HepG2 (cell line): ENCODE measurements around the gene KRTAP3-3. TPM values are rescaled to one million over a fixed set of nuclear protein-coding genes. Genes with fewer than 3 reads are reported as not detected.

Experiments used
- ATAC-seq: fragments of 200-7000 bp; cut with Tn5 transposase; 3 replicates; pipeline ENCODE4 v1.9.1; 2020; ENCODE audit warnings: mild to moderate bottlenecking, moderate library complexity
- BruUV-seq: library from RNA; stranded (reverse); fragments of 400-500 nt; replicated peaks from 2 replicates; lab custom pipeline; 2021; lab: Mats Ljungman, UMichigan
- CTCF ChIA-PET: fragments of 300-600 bp; formaldehyde crosslinking; extraction: SDS; loops from one replicate; lab custom pipeline; 2021; ENCODE audit warnings: low total read pairs, inconsistent platforms, low intra/inter-chr PET ratio; lab: Yijun Ruan, JAX
- POLR2A ChIA-PET: fragments of 350-600 bp; sonication (Branson Sonifier 250); formaldehyde crosslinking; loops from one replicate; lab custom pipeline; 2020; ENCODE audit warnings: antibody characterized with exemption, inconsistent platforms; lab: Yijun Ruan, JAX
- DNase-seq: peaks from one replicate; pipeline ENCODE4 v3.0.0-alpha.2; 2015; ENCODE audit warnings: low spot score
- FAIRE-seq: peaks from 3 replicates; lab custom pipeline; 2011; peaks lifted over from hg19 to GRCh38; lab: Jason Lieb, UNC
- H2AFZ ChIP-seq: one replicate; pipeline ENCODE4 v1.6.1; 2011; ENCODE audit warnings: low read length, inconsistent platforms
- H3K27ac ChIP-seq: fragments of 300-600 bp; 3 replicates; pipeline ENCODE4 v1.8.0; 2011; ENCODE audit warnings: mixed run types, mild to moderate bottlenecking, mixed read lengths, low read length, inconsistent platforms; ENCODE audit not compliant: insufficient read depth; ENCODE audit errors: extremely low read length
- H3K27me3 ChIP-seq, 2 experiments: fragments of 200-600 bp in 1 of 2; 2 replicates in 1 of 2; 3 replicates in 1 of 2; pipeline versions ENCODE4 v1.6.0 to v1.8.0; 2011; ENCODE audit warnings: low read length in 2 of 2, mild to moderate bottlenecking in 2 of 2, moderate library complexity in 2 of 2, inconsistent platforms in 1 of 2; ENCODE audit not compliant: insufficient read depth in 2 of 2, control insufficient read depth in 1 of 2
- H3K36me3 ChIP-seq, 2 experiments: fragments of 200-600 bp in 1 of 2; replicated peaks in 1 of 2; 2 replicates in 1 of 2; 3 replicates in 1 of 2; pipeline versions ENCODE4 v1.5.1 to v1.8.0; 2011; ENCODE audit warnings: low read length in 2 of 2, inconsistent platforms in 1 of 2; ENCODE audit not compliant: insufficient read depth in 2 of 2, control insufficient read depth in 1 of 2
- H3K4me1 ChIP-seq: 2 replicates; pipeline ENCODE4 v1.5.1; 2012; ENCODE audit warnings: low read length, inconsistent platforms; ENCODE audit not compliant: insufficient read depth
- H3K4me2 ChIP-seq: 2 replicates; pipeline ENCODE4 v1.6.0; 2011; ENCODE audit warnings: low read depth, low read length, inconsistent platforms
- H3K4me3 ChIP-seq, 3 experiments: fragments of 200-600 bp in 1 of 3; sonication (generic), shearing (Covaris generic) in 1 of 3; replicated peaks in 1 of 3; 2 replicates each; pipeline ENCODE4 v1.5.1; 2011 to 2016; ENCODE audit warnings: low read length in 3 of 3, inconsistent platforms in 2 of 3, low read depth in 2 of 3, mild to moderate bottlenecking in 2 of 3, control low read depth in 1 of 3, mixed read lengths in 1 of 3; ENCODE audit not compliant: insufficient read depth in 1 of 3
- H3K79me2 ChIP-seq: one replicate; pipeline ENCODE4 v1.6.1; 2011; ENCODE audit warnings: low read length, inconsistent platforms; ENCODE audit not compliant: insufficient read depth
- H3K9ac ChIP-seq: 2 replicates; pipeline ENCODE4 v1.6.0; 2011; ENCODE audit warnings: mild to moderate bottlenecking, low read depth, low read length, inconsistent platforms; ENCODE audit not compliant: insufficient read depth
- H3K9me3 ChIP-seq: 2 replicates; pipeline ENCODE4 v1.5.1; 2012; ENCODE audit warnings: mild to moderate bottlenecking, low read length
- H4K20me1 ChIP-seq: 2 replicates; pipeline ENCODE4 v1.6.0; 2011; ENCODE audit warnings: inconsistent platforms, mild to moderate bottlenecking, low read length, moderate library complexity; ENCODE audit not compliant: insufficient read depth
- ARNTL ChIP-seq: sonication (generic); formaldehyde crosslinking; IDR thresholded peaks from 2 replicates; pipeline ENCODE4 v1.4.0; 2020; ENCODE audit warnings: mild to moderate bottlenecking, missing genetic modification reagents
- ELF3 ChIP-seq: IDR thresholded peaks from 2 replicates; pipeline ENCODE4 v1.6.1; 2016; ENCODE audit warnings: missing genetic modification reagents, missing compliant biosample characterization
- FOXA3 ChIP-seq: IDR thresholded peaks from 2 replicates; pipeline ENCODE4 v1.6.1; 2016; ENCODE audit warnings: missing genetic modification reagents, missing compliant biosample characterization
- FOXM1 ChIP-seq: sonication (generic); formaldehyde crosslinking; IDR thresholded peaks from 2 replicates; pipeline ENCODE4 v1.5.0; 2020; ENCODE audit warnings: missing genetic modification reagents
- MAF1 ChIP-seq: sonication (generic); formaldehyde crosslinking; IDR thresholded peaks from 2 replicates; pipeline ENCODE4 v1.5.0; 2020; ENCODE audit warnings: missing genetic modification reagents, borderline replicate concordance
- NR2F6 ChIP-seq, 2 experiments: IDR thresholded peaks; 2 replicates each; pipeline ENCODE4 v1.6.1; 2016; ENCODE audit warnings: antibody characterized with exemption in 1 of 2, mild to moderate bottlenecking in 1 of 2
- RARA ChIP-seq: IDR thresholded peaks from 2 replicates; pipeline ENCODE4 v1.6.1; 2016; ENCODE audit warnings: missing genetic modification reagents, missing compliant biosample characterization
- SAP130 ChIP-seq: IDR thresholded peaks from 2 replicates; pipeline ENCODE4 v1.6.1; 2016; ENCODE audit warnings: low read depth
- THYN1 ChIP-seq: sonication (generic); formaldehyde crosslinking; IDR thresholded peaks from 2 replicates; pipeline ENCODE4 v1.8.1; 2023; ENCODE audit warnings: low read depth, mild to moderate bottlenecking, moderate library complexity, missing genetic modification reagents, borderline replicate concordance
- ZNF207 ChIP-seq: fragments of 450-650 bp; IDR thresholded peaks from 2 replicates; pipeline ENCODE4 v1.6.1; 2016; ENCODE audit warnings: antibody characterized with exemption, borderline replicate concordance
- ZNF230 ChIP-seq: sonication (generic); formaldehyde crosslinking; IDR thresholded peaks from 2 replicates; pipeline ENCODE4 v1.4.0; 2020; ENCODE audit warnings: mild to moderate bottlenecking, missing genetic modification reagents
- ZNF274 ChIP-seq: sonication (generic); formaldehyde crosslinking; IDR thresholded peaks from 2 replicates; pipeline ENCODE4 v1.5.1; 2020; ENCODE audit warnings: mild to moderate bottlenecking, missing genetic modification reagents
- ZNF737 ChIP-seq: sonication (generic); formaldehyde crosslinking; IDR thresholded peaks from 2 replicates; pipeline ENCODE4 v1.5.0; 2020; ENCODE audit warnings: missing genetic modification reagents, mild to moderate bottlenecking, borderline replicate concordance
- in situ Hi-C: cut with HindIII; loops from 2 replicates; pipeline ENCODE4 v1.10.0; 2017; ENCODE audit warnings: low pct_unique_long_range_greater_than_20kb; ENCODE audit not compliant: extremely low pct_ligation_motif_present
- intact Hi-C: fragments of 100-400 bp; cut with micrococcal nuclease; formaldehyde crosslinking; loops from one replicate; pipeline ENCODE4 v1.10.0; 2022; ENCODE audit not compliant: unreplicated experiment
- polyA plus RNA-seq, 8 experiments: library from polyadenylated mRNA; depleted of rRNA in 3 of 8; stranded (reverse) in 7 of 8; unstranded in 1 of 8; fragments of >200 nt; fragmentation: Illumina TruSeq in 4 of 8; extraction: Trizol in 4 of 8; gene quantifications; 2 replicates each; pipeline versions ENCODE4 v1.2.1 to v1.2.3, GENCODE V29; 2011 to 2016; ENCODE audit warnings: low read depth in 4 of 8, missing spikeins in 1 of 8, mixed read lengths in 1 of 8; ENCODE audit not compliant: insufficient read depth in 1 of 8
- total RNA-seq, 5 experiments: library from RNA; depleted of rRNA; stranded (reverse); fragments of >200 nt; fragmentation: Illumina TruSeq; extraction: Trizol; gene quantifications; 2 replicates each; pipeline ENCODE4 v1.2.3, GENCODE V29; 2016; ENCODE audit warnings: low read depth in 1 of 5
- TF ChIP-seq, protein P1 (sequence below): sonication (generic); formaldehyde crosslinking; IDR thresholded peaks from 2 replicates; pipeline ENCODE4 v1.5.1; 2020; ENCODE audit warnings: mild to moderate bottlenecking, missing genetic modification reagents, moderate library complexity
- TF ChIP-seq, protein P2 (sequence below): sonication (generic); formaldehyde crosslinking; IDR thresholded peaks from 2 replicates; pipeline ENCODE4 v1.8.0; 2022; ENCODE audit warnings: mild to moderate bottlenecking, missing genetic modification reagents
- TF ChIP-seq, protein P3 (sequence below): sonication (generic); formaldehyde crosslinking; IDR thresholded peaks from 2 replicates; pipeline ENCODE4 v1.4.0; 2020; ENCODE audit warnings: missing genetic modification reagents, borderline replicate concordance

Gene KRTAP3-3
- total and polyA plus RNA-seq, 2 of the 13 experiments (the other 11 are each of a cell fraction or from before 2014, with no cell fraction given), result not detected

DNA sequence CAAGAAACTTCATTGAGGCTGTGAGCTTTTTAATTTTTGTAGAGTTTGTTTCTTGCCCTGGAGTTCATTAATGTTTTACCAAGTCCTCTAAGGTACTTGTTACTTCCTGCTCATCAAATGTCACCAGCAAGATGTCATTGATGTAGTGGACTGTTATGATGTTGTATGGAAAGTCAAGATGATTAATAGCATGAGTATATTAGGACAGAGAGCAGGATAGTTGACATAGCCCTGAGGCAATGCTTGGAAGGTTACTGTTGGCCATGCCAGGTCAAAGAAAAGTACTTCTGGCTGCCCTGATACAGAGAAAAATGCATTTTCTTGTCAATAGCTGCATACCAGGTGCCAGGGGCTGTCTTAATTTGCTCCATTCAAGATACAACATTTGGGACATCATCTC is 26.4 kb upstream of the KRTAP3-3 start:
- H3K4me1 ChIP-seq, result peaks cover 34% of the 10 kb centered on the region
- H2AFZ ChIP-seq, result no peak overlapping the region
- DNase-seq (peak; percentile 64), ATAC-seq (no peak), FAIRE-seq (no peak)
- H3K27ac ChIP-seq, result no peak overlapping the region
- POLR2A ChIA-PET, result interaction anchor here (1.3 kb wide), 1 partner anchor 10 kb away, joined by 4 read pairs; no protein-coding TSS in a partner anchor
- in situ Hi-C loops, result no loop called here
- H3K9me3 ChIP-seq, result no peaks in the 10 kb centered on the region; the same call in 1 of the 2 replicates
- CTCF ChIA-PET, result no interaction called here
- no peaks in the 10 kb centered on the region for H3K79me2 ChIP-seq
- BruUV-seq, result no TSS peak
- intact Hi-C loops, result no loop called here
- no peak overlapping the region for H3K4me3 ChIP-seq
- H3K4me2 ChIP-seq, result no peak overlapping the region
- H3K9ac ChIP-seq, result no peak overlapping the region
- no peaks in the 10 kb centered on the region for H4K20me1 ChIP-seq
- H3K27me3 ChIP-seq, result no peaks in the 10 kb centered on the region; a peak in 1 of 5 replicates
- no peaks in the 10 kb centered on the region for H3K36me3 ChIP-seq
- TF ChIP-seq, protein P1, sequence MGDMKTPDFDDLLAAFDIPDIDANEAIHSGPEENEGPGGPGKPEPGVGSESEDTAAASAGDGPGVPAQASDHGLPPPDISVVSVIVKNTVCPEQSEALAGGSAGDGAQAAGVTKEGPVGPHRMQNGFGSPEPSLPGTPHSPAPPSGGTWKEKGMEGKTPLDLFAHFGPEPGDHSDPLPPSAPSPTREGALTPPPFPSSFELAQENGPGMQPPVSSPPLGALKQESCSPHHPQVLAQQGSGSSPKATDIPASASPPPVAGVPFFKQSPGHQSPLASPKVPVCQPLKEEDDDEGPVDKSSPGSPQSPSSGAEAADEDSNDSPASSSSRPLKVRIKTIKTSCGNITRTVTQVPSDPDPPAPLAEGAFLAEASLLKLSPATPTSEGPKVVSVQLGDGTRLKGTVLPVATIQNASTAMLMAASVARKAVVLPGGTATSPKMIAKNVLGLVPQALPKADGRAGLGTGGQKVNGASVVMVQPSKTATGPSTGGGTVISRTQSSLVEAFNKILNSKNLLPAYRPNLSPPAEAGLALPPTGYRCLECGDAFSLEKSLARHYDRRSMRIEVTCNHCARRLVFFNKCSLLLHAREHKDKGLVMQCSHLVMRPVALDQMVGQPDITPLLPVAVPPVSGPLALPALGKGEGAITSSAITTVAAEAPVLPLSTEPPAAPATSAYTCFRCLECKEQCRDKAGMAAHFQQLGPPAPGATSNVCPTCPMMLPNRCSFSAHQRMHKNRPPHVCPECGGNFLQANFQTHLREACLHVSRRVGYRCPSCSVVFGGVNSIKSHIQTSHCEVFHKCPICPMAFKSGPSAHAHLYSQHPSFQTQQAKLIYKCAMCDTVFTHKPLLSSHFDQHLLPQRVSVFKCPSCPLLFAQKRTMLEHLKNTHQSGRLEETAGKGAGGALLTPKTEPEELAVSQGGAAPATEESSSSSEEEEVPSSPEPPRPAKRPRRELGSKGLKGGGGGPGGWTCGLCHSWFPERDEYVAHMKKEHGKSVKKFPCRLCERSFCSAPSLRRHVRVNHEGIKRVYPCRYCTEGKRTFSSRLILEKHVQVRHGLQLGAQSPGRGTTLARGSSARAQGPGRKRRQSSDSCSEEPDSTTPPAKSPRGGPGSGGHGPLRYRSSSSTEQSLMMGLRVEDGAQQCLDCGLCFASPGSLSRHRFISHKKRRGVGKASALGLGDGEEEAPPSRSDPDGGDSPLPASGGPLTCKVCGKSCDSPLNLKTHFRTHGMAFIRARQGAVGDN (CRISPR knock-in tag), result no peak
- TF ChIP-seq ZNF274 (no peak), THYN1 (CRISPR knock-in tag) (no peak), ARNTL (no peak), MAF1 (CRISPR knock-in tag) (no peak), ZNF207 (no peak), FOXM1 (CRISPR knock-in tag) (no peak), SAP130 (peak; percentile 46), RARA (CRISPR knock-in tag) (peak; percentile 59), FOXA3 (CRISPR knock-in tag) (peak; percentile 34; the same call in 1 of the 2 replicates), ELF3 (CRISPR knock-in tag) (peak; percentile 39; the same call in 1 of the 2 replicates), ZNF737 (CRISPR knock-in tag) (no peak), ZNF230 (CRISPR knock-in tag) (no peak), NR2F6 (IDR thresholded peaks at IDR 0.05) (no peak), NR2F6 (CRISPR knock-in tag; IDR thresholded peaks at IDR 0.05) (peak; percentile 30; the same call in 1 of the 2 replicates)
- TF ChIP-seq, protein P2, sequence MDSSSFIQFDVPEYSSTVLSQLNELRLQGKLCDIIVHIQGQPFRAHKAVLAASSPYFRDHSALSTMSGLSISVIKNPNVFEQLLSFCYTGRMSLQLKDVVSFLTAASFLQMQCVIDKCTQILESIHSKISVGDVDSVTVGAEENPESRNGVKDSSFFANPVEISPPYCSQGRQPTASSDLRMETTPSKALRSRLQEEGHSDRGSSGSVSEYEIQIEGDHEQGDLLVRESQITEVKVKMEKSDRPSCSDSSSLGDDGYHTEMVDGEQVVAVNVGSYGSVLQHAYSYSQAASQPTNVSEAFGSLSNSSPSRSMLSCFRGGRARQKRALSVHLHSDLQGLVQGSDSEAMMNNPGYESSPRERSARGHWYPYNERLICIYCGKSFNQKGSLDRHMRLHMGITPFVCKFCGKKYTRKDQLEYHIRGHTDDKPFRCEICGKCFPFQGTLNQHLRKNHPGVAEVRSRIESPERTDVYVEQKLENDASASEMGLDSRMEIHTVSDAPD (CRISPR knock-in tag), result no peak
- TF ChIP-seq, protein P3, sequence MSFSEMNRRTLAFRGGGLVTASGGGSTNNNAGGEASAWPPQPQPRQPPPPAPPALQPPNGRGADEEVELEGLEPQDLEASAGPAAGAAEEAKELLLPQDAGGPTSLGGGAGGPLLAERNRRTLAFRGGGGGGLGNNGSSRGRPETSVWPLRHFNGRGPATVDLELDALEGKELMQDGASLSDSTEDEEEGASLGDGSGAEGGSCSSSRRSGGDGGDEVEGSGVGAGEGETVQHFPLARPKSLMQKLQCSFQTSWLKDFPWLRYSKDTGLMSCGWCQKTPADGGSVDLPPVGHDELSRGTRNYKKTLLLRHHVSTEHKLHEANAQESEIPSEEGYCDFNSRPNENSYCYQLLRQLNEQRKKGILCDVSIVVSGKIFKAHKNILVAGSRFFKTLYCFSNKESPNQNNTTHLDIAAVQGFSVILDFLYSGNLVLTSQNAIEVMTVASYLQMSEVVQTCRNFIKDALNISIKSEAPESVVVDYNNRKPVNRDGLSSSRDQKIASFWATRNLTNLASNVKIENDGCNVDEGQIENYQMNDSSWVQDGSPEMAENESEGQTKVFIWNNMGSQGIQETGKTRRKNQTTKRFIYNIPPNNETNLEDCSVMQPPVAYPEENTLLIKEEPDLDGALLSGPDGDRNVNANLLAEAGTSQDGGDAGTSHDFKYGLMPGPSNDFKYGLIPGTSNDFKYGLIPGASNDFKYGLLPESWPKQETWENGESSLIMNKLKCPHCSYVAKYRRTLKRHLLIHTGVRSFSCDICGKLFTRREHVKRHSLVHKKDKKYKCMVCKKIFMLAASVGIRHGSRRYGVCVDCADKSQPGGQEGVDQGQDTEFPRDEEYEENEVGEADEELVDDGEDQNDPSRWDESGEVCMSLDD (CRISPR knock-in tag), result no peak
